K562 (cell line): ENCODE results near the gene SH2D5. TPM values are rescaled to one million over a fixed set of nuclear protein-coding genes. Genes with fewer than 3 reads are reported as not detected.
A peak's percentile ranks its signal among the peaks of the same experiment; 100 is the strongest.

ENCODE experiments used
- ATAC-seq: fragments of 200-7000 bp; cut with Tn5 transposase; 3 replicates; pipeline ENCODE4 v1.9.1; 2020; ENCODE audit warnings: moderate library complexity
- BruUV-seq: library from RNA; stranded (reverse); fragments of 400-500 nt; replicated peaks from 2 replicates; lab custom pipeline; 2021; lab: Mats Ljungman, UMichigan
- CTCF ChIA-PET: fragments of 300-600 bp; formaldehyde crosslinking; extraction: SDS; loops from one replicate; lab custom pipeline; 2021; ENCODE audit warnings: low intra/inter-chr PET ratio; lab: Yijun Ruan, JAX
- POLR2A ChIA-PET: fragments of 300-600, 350-650 bp; sonication (Branson Sonifier 250); formaldehyde crosslinking; extraction: SDS; loops from one replicate; lab custom pipeline; 2021; ENCODE audit warnings: antibody characterized with exemption, inconsistent platforms; lab: Yijun Ruan, JAX
- DNase-seq, 4 experiments: peaks; one replicate each; pipeline versions ENCODE4 v3.0.0 to v3.0.0-alpha.2; 2011 to 2018; ENCODE audit warnings: low spot score in 3 of 4, mixed read lengths in 3 of 4; ENCODE audit errors: extremely low read depth in 1 of 4
- FAIRE-seq: peaks from 2 replicates; lab custom pipeline; 2011; peaks lifted over from hg19 to GRCh38; lab: Jason Lieb, UNC
- H2AFZ ChIP-seq: 2 replicates; pipeline ENCODE4 v1.6.0; 2011; ENCODE audit warnings: low read depth, low read length, control low read depth, inconsistent platforms
- H3K27ac ChIP-seq: fragments of 200-600 bp; 3 replicates; pipeline ENCODE4 v1.8.0; 2011; ENCODE audit warnings: low read depth, mild to moderate bottlenecking, control low read depth, inconsistent platforms, low read length, moderate library complexity, mixed read lengths; ENCODE audit errors: extremely low read depth
- H3K27me3 ChIP-seq, 2 experiments: fragments of 300-600 bp in 1 of 2; 2 replicates in 1 of 2; 3 replicates in 1 of 2; pipeline versions ENCODE4 v1.6.0 to v1.8.0; 2011; ENCODE audit warnings: inconsistent platforms in 2 of 2, low read length in 2 of 2, mild to moderate bottlenecking in 1 of 2, mixed read lengths in 1 of 2, moderate library complexity in 1 of 2; ENCODE audit not compliant: control insufficient read depth in 2 of 2, insufficient read depth in 2 of 2
- H3K36me3 ChIP-seq: fragments of 300-600 bp; 3 replicates; pipeline ENCODE4 v1.8.0; 2011; ENCODE audit warnings: mild to moderate bottlenecking, low read length, inconsistent platforms; ENCODE audit not compliant: control insufficient read depth, insufficient read depth
- H3K4me1 ChIP-seq, 2 experiments: fragments of 200-600 bp in 1 of 2; replicated peaks in 1 of 2; 2 replicates in 1 of 2; 3 replicates in 1 of 2; pipeline versions ENCODE4 v1.5.1 to v1.8.0; 2011; ENCODE audit warnings: inconsistent platforms in 2 of 2, low read length in 2 of 2, mild to moderate bottlenecking in 1 of 2, mixed read lengths in 1 of 2, moderate library complexity in 1 of 2; ENCODE audit not compliant: control insufficient read depth in 2 of 2, insufficient read depth in 2 of 2
- H3K4me2 ChIP-seq: 2 replicates; pipeline ENCODE4 v1.6.1; 2011; ENCODE audit warnings: low read length, control low read depth, inconsistent platforms, mixed read lengths; ENCODE audit not compliant: insufficient read depth
- H3K4me3 ChIP-seq: fragments of 200-600 bp; sonication (generic), shearing (Covaris generic); 2 replicates; pipeline ENCODE4 v1.5.1; 2016; ENCODE audit warnings: control low read depth, inconsistent platforms
- H3K79me2 ChIP-seq: fragments of 200-600 bp; 3 replicates; pipeline ENCODE4 v1.8.0; 2011; ENCODE audit warnings: low read length, inconsistent platforms; ENCODE audit not compliant: control insufficient read depth, insufficient read depth
- H3K9ac ChIP-seq, 2 experiments: 2 replicates each; pipeline versions ENCODE4 v1.6.0 to v1.6.1; 2011; ENCODE audit warnings: low read depth in 2 of 2, low read length in 2 of 2, control low read depth in 1 of 2, inconsistent platforms in 1 of 2, mild to moderate bottlenecking in 1 of 2, mixed read lengths in 1 of 2; ENCODE audit not compliant: insufficient read depth in 1 of 2
- H3K9me1 ChIP-seq: one replicate; pipeline ENCODE4 v1.6.0; 2011; ENCODE audit warnings: inconsistent platforms, mild to moderate bottlenecking, low read length, moderate library complexity; ENCODE audit not compliant: control insufficient read depth, insufficient read depth
- H3K9me3 ChIP-seq: replicated peaks from 2 replicates; pipeline ENCODE4 v1.5.1; 2011; ENCODE audit warnings: low read depth, low read length, inconsistent platforms; ENCODE audit not compliant: control insufficient read depth, insufficient read depth
- H4K20me1 ChIP-seq: replicated peaks from 2 replicates; pipeline ENCODE4 v1.6.1; 2011; ENCODE audit warnings: low read length, inconsistent platforms, mixed read lengths; ENCODE audit not compliant: control insufficient read depth, insufficient read depth
- ARNT ChIP-seq, 2 experiments: fragments of 450-650 bp; IDR thresholded peaks; 2 replicates each; pipeline ENCODE4 v1.6.1; 2016; ENCODE audit warnings: mild to moderate bottlenecking in 1 of 2
- BCOR ChIP-seq: fragments of 450-650 bp; IDR thresholded peaks from 2 replicates; pipeline ENCODE4 v1.6.1; 2016
- BHLHE40 ChIP-seq: IDR thresholded peaks from 2 replicates; pipeline ENCODE4 v1.6.1; 2011; ENCODE audit warnings: low read length, improper control_type of control experiment
- BRD4 ChIP-seq: fragments of 200-600 bp; sonication (generic); IDR thresholded peaks from 2 replicates; pipeline ENCODE4 v1.6.1; 2017; ENCODE audit warnings: inconsistent platforms
- CEBPG ChIP-seq, 3 experiments: fragments of 200-800 bp in 1 of 3; sonication (Bioruptor generic) in 1 of 3; sonication (generic) in 1 of 3; formaldehyde crosslinking in 1 of 3; IDR thresholded peaks in 2 of 3; conservative IDR thresholded peaks in 1 of 3; 2 replicates each; pipeline versions ENCODE4 v1.6.1 to v1.8.0; 2016 to 2022; ENCODE audit warnings: missing compliant biosample characterization in 2 of 3, missing genetic modification characterization in 2 of 3, mild to moderate bottlenecking in 1 of 3, missing genetic modification reagents in 1 of 3
- EZH2 ChIP-seq: IDR thresholded peaks from 2 replicates; pipeline ENCODE4 v1.6.1; 2012; ENCODE audit warnings: low read depth, mild to moderate bottlenecking, inconsistent platforms, low read length, borderline replicate concordance
- FOXA3 ChIP-seq, 2 experiments: fragments of 450-650 bp in 1 of 2; sonication (generic) in 1 of 2; formaldehyde crosslinking; IDR thresholded peaks in 1 of 2; conservative IDR thresholded peaks in 1 of 2; 2 replicates each; pipeline versions ENCODE4 v1.4.0 to v1.8.0; 2020 to 2022; ENCODE audit warnings: mild to moderate bottlenecking in 2 of 2, missing genetic modification reagents in 1 of 2
- KDM1A ChIP-seq, 2 experiments: fragments of 450-650 bp; IDR thresholded peaks; 2 replicates each; pipeline ENCODE4 v1.6.1; 2016; ENCODE audit warnings: mild to moderate bottlenecking in 2 of 2
- KLF6 ChIP-seq: fragments of 250-450 bp; sonication (Bioruptor Pico); IDR thresholded peaks from 2 replicates; pipeline ENCODE4 v1.4.0; 2020; ENCODE audit warnings: mild to moderate bottlenecking, moderate library complexity, borderline replicate concordance
- NFE2 ChIP-seq: IDR thresholded peaks from 2 replicates; pipeline ENCODE4 v1.6.1; 2014; ENCODE audit warnings: antibody characterized with exemption, low read depth
- RBM15 ChIP-seq: fragments of 200-400 bp; formaldehyde crosslinking; IDR thresholded peaks from 2 replicates; pipeline ENCODE4 v1.6.1; 2018; ENCODE audit warnings: mild to moderate bottlenecking, low read length, moderate library complexity; ENCODE audit not compliant: insufficient read depth
- U2AF1 ChIP-seq: fragments of 200-400 bp; formaldehyde crosslinking; optimal IDR thresholded peaks from 2 replicates; pipeline ENCODE3; 2017; ENCODE audit warnings: mild to moderate bottlenecking, low read depth, low read length, moderate library complexity
- ZFPM2 ChIP-seq: fragments of 250-450 bp; sonication (Bioruptor Pico); IDR thresholded peaks from 2 replicates; pipeline ENCODE4 v1.5.1; 2022; ENCODE audit warnings: mild to moderate bottlenecking
- ZNF124 ChIP-seq: sonication (generic); formaldehyde crosslinking; IDR thresholded peaks from 2 replicates; pipeline ENCODE4 v1.8.1; 2022; ENCODE audit warnings: missing genetic modification reagents
- ZNF707 ChIP-seq: fragments of 250-450 bp; sonication (Bioruptor Pico); conservative IDR thresholded peaks from 2 replicates; pipeline ENCODE4 v1.8.0; 2022; ENCODE audit warnings: inconsistent platforms, mild to moderate bottlenecking, moderate library complexity
- WGBS: fragments of 100-300 bp; shearing (Covaris generic); methylation state at CpG from one replicate; pipeline ENCODE4 v1.1.6; 2016; ENCODE audit warnings: low coverage, mixed read lengths; ENCODE audit not compliant: insufficient coverage; ENCODE audit errors: missing lambda C conversion rate; 5-methylcytosine and 5-hydroxymethylcytosine counted together
- in situ Hi-C: fragments of 300-500 bp; cut with MboI; formaldehyde crosslinking; loops from 4 replicates; pipeline ENCODE4 v1.15.0; 2018; ENCODE audit warnings: inconsistent platforms, mixed read lengths
- intact Hi-C: fragments of 100-400 bp; cut with micrococcal nuclease; formaldehyde crosslinking; loops from 2 replicates; pipeline ENCODE4 v1.14.2; 2022
- polyA plus RNA-seq, 8 experiments: library from polyadenylated mRNA; depleted of rRNA in 4 of 8; stranded (reverse) in 5 of 8; unstranded in 3 of 8; fragments of >200 nt; fragmentation: Nextera tagmentation in 2 of 8; fragmentation: Illumina TruSeq in 1 of 8; extraction: Ambion mirVana in 2 of 8; extraction: Trizol in 1 of 8; gene quantifications; 2 replicates each; pipeline versions ENCODE4 v1.2.1 to v1.2.3, GENCODE V29; 2011 to 2014; ENCODE audit warnings: inconsistent platforms in 1 of 8, missing spikeins in 1 of 8
- total RNA-seq, 7 experiments: library from RNA; depleted of rRNA in 6 of 7; stranded (reverse); fragments of >200 nt in 6 of 7; fragmentation: Illumina TruSeq in 2 of 7; extraction: Trizol in 2 of 7; gene quantifications; 2 replicates each; pipeline versions ENCODE4 v1.2.1 to v1.2.3, GENCODE V29; 2011 to 2021; ENCODE audit warnings: low replicate concordance in 1 of 7
- TF ChIP-seq, protein P1 (sequence below): sonication (generic); formaldehyde crosslinking; IDR thresholded peaks from 2 replicates; pipeline ENCODE4 v1.9.0; 2022; ENCODE audit warnings: mild to moderate bottlenecking, missing genetic modification reagents
- TF ChIP-seq, protein P2 (sequence below): sonication (generic); formaldehyde crosslinking; IDR thresholded peaks from 2 replicates; pipeline ENCODE4 v1.8.0; 2022; ENCODE audit warnings: mild to moderate bottlenecking, missing genetic modification reagents
- TF ChIP-seq, protein P3 (sequence below): fragments of 450-650 bp; IDR thresholded peaks from 2 replicates; pipeline ENCODE4 v1.6.1; 2016

SH2D5 gene
- total and polyA plus RNA-seq, 9 of the 15 experiments (the other 6 are each of a cell fraction or from before 2014, with no cell fraction given), result 0.06 to 0.11 TPM; not detected in 7

DNA sequence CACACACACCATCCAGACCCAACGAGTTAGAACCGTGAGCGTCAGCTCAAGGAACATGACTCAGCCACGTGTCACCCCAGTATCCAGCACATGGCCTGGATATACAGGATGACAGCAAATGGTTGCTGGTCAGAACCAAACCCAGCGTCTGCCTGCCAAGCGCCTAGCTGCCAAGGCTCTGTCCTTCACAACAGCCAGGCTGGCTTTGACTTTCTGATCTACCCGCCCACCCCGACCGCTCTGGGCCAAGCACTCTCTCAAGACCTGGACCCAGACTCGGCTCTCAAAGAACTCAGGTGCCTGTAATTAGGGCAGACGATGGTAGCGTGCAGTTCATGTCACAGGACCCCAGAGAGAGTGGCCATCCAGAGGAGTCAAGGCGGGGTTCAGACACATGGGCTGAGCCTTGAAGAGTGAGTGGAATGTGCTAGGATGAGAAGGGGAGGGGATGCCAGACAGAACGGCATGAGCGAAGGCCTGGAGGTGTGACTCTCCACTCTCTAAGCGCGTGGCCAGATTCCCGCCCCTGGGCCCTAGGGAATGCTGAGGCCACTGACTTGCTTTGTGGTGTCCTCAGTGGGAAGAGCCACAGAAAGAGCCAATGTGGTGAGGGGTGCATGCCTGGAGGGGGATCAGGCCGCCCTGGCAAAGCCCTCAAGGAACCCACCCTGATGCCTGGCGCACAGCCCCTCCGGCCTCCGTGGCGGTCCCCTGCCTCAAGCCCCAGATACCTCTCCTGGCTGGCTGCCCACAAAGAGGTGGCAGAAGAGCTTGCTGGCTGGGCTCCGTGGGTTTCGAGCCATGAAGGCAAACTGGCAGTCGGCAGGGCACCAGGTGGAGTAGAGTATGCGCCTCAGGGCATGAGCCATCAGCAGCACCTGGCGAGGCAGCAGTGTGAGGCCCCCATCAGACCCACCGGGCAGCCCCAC lies 7.0 kb downstream of the SH2D5 start:
- ChIA-PET POLR2A (interaction anchor here (1.4 kb wide), 1 partner anchor 8 kb away, joined by 3 read pairs; no protein-coding TSS in a partner anchor), CTCF (no interaction called here)
- Histone ChIP-seq H3K4me1 (peaks cover 0 to 63% of the 10 kb centered on the region in 2 experiments; a peak in 2 of 5 replicates), H3K9ac (peak overlapping the region in 1 of 2 experiments; percentile 53; a peak in 2 of 4 replicates), H3K27ac (no peak overlapping the region; the same call in 2 of the 3 replicates), H3K4me2 (no peak overlapping the region), H2AFZ (0 out of 2 replicates have a peak overlapping the region, but pooled peaks have one; percentile 14), H3K9me1 (no peaks in the 10 kb centered on the region), H3K9me3 (no peaks in the 10 kb centered on the region; the same call in 1 of the 2 replicates), H4K20me1 (peaks cover 9% of the 10 kb centered on the region; the same call in 1 of the 2 replicates), H3K4me3 (no peak overlapping the region), H3K27me3 (peaks cover 12 to 75% of the 10 kb centered on the region in 2 experiments; a peak in 4 of 5 replicates), H3K79me2 (no peaks in the 10 kb centered on the region), H3K36me3 (no peaks in the 10 kb centered on the region)
- no peak for FAIRE-seq
- 28% methylated on average over 29 of the region's 29 CpGs for WGBS
- DNase-seq, result no peak
- BruUV-seq, result no TSS peak
- intact Hi-C loops, result no loop called here
- in situ Hi-C loops, result no loop called here
- no peak for ATAC-seq
- TF ChIP-seq ZFPM2 (CRISPR knock-in tag) (no peak), BRD4 (no peak), BHLHE40 (peak; percentile 49; the same call in 1 of the 2 replicates), RBM15 (no peak), NFE2 (0 out of 2 replicates have a peak, but pooled peaks have one; percentile 17), U2AF1 (no peak), EZH2 (no peak), ZNF124 (CRISPR knock-in tag) (peak; percentile 15; the same call in 1 of the 2 replicates), FOXA3 (CRISPR knock-in tag; conservative IDR thresholded peaks at IDR 0.05 in 1 of 2, IDR thresholded peaks at IDR 0.05 in 1 of 2) (peak in 1 of 2 experiments; percentile 83; a peak in 2 of 4 replicates), ZNF707 (CRISPR knock-in tag) (no peak), BCOR (no peak), KDM1A (IDR thresholded peaks at IDR 0.05) (no peak), CEBPG (CRISPR knock-in tag; IDR thresholded peaks at IDR 0.05) (0 out of 2 replicates have a peak, but pooled peaks have one; percentile 21), CEBPG (tag; conservative IDR thresholded peaks at IDR 0.05 in 1 of 2, IDR thresholded peaks at IDR 0.05 in 1 of 2) (no peak), KLF6 (no peak), ARNT (IDR thresholded peaks at IDR 0.05) (no peak)
- TF ChIP-seq, protein P1, sequence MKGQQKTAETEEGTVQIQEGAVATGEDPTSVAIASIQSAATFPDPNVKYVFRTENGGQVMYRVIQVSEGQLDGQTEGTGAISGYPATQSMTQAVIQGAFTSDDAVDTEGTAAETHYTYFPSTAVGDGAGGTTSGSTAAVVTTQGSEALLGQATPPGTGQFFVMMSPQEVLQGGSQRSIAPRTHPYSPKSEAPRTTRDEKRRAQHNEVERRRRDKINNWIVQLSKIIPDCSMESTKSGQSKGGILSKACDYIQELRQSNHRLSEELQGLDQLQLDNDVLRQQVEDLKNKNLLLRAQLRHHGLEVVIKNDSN (CRISPR knock-in tag), result peak; percentile 70
- TF ChIP-seq, protein P2, sequence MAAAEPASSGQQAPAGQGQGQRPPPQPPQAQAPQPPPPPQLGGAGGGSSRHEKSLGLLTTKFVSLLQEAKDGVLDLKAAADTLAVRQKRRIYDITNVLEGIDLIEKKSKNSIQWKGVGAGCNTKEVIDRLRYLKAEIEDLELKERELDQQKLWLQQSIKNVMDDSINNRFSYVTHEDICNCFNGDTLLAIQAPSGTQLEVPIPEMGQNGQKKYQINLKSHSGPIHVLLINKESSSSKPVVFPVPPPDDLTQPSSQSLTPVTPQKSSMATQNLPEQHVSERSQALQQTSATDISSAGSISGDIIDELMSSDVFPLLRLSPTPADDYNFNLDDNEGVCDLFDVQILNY (CRISPR knock-in tag), result peak; percentile 82; the same call in 1 of the 2 replicates
- TF ChIP-seq, protein P3, sequence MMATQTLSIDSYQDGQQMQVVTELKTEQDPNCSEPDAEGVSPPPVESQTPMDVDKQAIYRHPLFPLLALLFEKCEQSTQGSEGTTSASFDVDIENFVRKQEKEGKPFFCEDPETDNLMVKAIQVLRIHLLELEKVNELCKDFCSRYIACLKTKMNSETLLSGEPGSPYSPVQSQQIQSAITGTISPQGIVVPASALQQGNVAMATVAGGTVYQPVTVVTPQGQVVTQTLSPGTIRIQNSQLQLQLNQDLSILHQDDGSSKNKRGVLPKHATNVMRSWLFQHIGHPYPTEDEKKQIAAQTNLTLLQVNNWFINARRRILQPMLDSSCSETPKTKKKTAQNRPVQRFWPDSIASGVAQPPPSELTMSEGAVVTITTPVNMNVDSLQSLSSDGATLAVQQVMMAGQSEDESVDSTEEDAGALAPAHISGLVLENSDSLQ, result no peak
